RWPE2 (cell line): ENCODE results near the gene TGIF2.
"Not testable (repeated sequence)": the region's sequence is repeated elsewhere in the genome, so short reads cannot be mapped to it uniquely, and the experiment has no call there.

Experiments used
- ATAC-seq: fragments of 200-7000 bp; cut with Tn5 transposase; 3 replicates; pipeline ENCODE4 v1.9.1; 2021; ENCODE audit warnings: low read depth
- DNase-seq: peaks from one replicate; pipeline ENCODE4 v3.0.0-alpha.2; 2020; ENCODE audit warnings: low spot score
- H3K27ac ChIP-seq: fragments of 450-650 bp; 2 replicates; pipeline ENCODE4 v1.5.1; 2017; ENCODE audit warnings: mild to moderate bottlenecking; ENCODE audit not compliant: poor library complexity, severe bottlenecking
- H3K27me3 ChIP-seq: fragments of 250-450 bp; sonication (Bioruptor Pico); 2 replicates; pipeline ENCODE4 v1.5.1; 2021; ENCODE audit warnings: mild to moderate bottlenecking, moderate library complexity; ENCODE audit not compliant: insufficient read depth, poor library complexity, severe bottlenecking
- H3K36me3 ChIP-seq: fragments of 250-450 bp; sonication (Bioruptor Pico); 2 replicates; pipeline ENCODE4 v1.5.1; 2020; ENCODE audit warnings: low read depth, mild to moderate bottlenecking, moderate library complexity
- H3K4me1 ChIP-seq: fragments of 250-450 bp; sonication (Bioruptor Pico); 2 replicates; pipeline ENCODE4 v1.5.1; 2021; ENCODE audit warnings: mild to moderate bottlenecking, moderate library complexity; ENCODE audit not compliant: insufficient read depth, poor library complexity, severe bottlenecking
- H3K4me3 ChIP-seq: fragments of 250-450 bp; sonication (Bioruptor Pico); 2 replicates; pipeline ENCODE4 v1.5.1; 2021; ENCODE audit warnings: mild to moderate bottlenecking, moderate library complexity; ENCODE audit not compliant: severe bottlenecking
- H3K9me3 ChIP-seq: fragments of 250-450 bp; sonication (Bioruptor Pico); 2 replicates; pipeline ENCODE4 v1.5.1; 2021; ENCODE audit warnings: mild to moderate bottlenecking, moderate library complexity; ENCODE audit not compliant: severe bottlenecking
- CTCF ChIP-seq: fragments of 450-650 bp; IDR thresholded peaks from one replicate; pipeline ENCODE4 v1.5.1; 2017; ENCODE audit warnings: mild to moderate bottlenecking, moderate library complexity; ENCODE audit not compliant: poor library complexity, severe bottlenecking

Gene TGIF2

DNA sequence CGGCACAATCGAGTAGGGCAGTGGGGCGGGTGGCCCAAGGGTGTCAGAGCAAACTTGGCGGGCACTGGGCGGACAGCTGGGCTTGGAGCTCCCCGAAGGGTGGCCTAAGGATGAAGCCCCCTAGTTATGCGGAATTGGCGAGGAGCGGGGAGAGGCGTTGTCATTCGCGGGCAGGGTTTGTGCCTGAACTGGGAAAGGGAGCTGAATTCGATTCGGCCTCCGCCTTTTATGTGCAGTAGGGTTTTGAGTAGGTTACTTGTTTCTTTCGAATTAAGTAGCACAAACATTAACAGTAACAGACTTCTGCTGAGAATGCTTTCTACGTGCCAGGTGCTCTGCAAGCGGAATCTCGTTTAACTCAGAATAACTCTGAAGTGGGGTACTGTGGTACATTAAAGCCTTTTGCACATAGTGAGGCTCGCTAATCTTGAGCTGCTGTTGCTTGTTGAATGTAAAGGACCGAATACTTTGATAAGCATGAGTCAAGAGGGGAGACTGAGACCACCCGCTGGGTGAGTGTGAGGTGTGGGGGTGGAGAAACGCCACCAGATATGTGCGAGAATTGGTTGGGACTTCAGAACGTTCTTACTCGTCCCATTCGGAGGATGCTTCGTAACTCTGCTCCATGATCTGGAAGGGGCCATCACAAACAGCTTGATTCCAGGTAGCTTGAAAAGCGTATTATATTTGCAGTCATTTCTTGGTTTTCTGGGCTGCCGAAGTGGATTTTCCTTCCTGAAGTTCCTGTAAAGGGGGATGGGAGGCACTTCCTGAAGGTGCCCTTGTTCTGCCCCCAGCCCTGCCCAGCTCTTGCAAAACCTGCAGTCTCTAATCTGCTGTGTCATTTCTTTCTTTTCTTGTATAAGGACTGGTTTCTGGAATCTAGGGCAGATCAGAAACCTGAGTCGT is 33.0 kb downstream of the TGIF2 start:
- H3K4me3 ChIP-seq = peak overlapping the region; percentile 69
- no peak for DNase-seq
- H3K4me1 ChIP-seq = peaks cover 14% of the 10 kb centered on the region
- no peaks in the 10 kb centered on the region for H3K9me3 ChIP-seq
- H3K36me3 ChIP-seq = peaks cover 42% of the 10 kb centered on the region
- TF ChIP-seq CTCF = no peak
- no peaks in the 10 kb centered on the region for H3K27me3 ChIP-seq
- ATAC-seq = no peak
- peak overlapping the region; percentile 51 for H3K27ac ChIP-seq

GRCh38 chr20:36607586-36608387 is 34.4 kb downstream of the TGIF2 start:
- H3K4me1 ChIP-seq = peaks cover 14% of the 10 kb centered on the region
- ATAC-seq = no peak
- H3K27me3 ChIP-seq = no peaks in the 10 kb centered on the region
- H3K9me3 ChIP-seq = no peaks in the 10 kb centered on the region
- no peak for DNase-seq
- peaks cover 56% of the 10 kb centered on the region for H3K36me3 ChIP-seq
- no peak overlapping the region for H3K4me3 ChIP-seq
- TF ChIP-seq CTCF = no peak
- peak overlapping the region; percentile 51 for H3K27ac ChIP-seq

GRCh38 chr20:36608388-36608728 is 35.0 kb downstream of the TGIF2 start:
- H3K27ac ChIP-seq = peak overlapping the region; percentile 51
- H3K27me3 ChIP-seq, H3K9me3 ChIP-seq, ATAC-seq, DNase-seq, H3K4me3 ChIP-seq: not testable (repeated sequence)
- peaks cover 14% of the 10 kb centered on the region for H3K4me1 ChIP-seq
- peaks cover 61% of the 10 kb centered on the region for H3K36me3 ChIP-seq

- H3K27me3 ChIP-seq = no peaks in the 10 kb centered on the region
- TF ChIP-seq CTCF = no peak
- peaks cover 69% of the 10 kb centered on the region for H3K36me3 ChIP-seq
- peaks cover 10% of the 10 kb centered on the region for H3K4me1 ChIP-seq
- H3K9me3 ChIP-seq = no peaks in the 10 kb centered on the region
- H3K27ac ChIP-seq = no peak overlapping the region
- no peak overlapping the region for H3K4me3 ChIP-seq
- DNase-seq (no peak), ATAC-seq (no peak)
Observed at GRCh38 chr20:36611625-36612024, 38.2 kb downstream of the TGIF2 start.

DNA sequence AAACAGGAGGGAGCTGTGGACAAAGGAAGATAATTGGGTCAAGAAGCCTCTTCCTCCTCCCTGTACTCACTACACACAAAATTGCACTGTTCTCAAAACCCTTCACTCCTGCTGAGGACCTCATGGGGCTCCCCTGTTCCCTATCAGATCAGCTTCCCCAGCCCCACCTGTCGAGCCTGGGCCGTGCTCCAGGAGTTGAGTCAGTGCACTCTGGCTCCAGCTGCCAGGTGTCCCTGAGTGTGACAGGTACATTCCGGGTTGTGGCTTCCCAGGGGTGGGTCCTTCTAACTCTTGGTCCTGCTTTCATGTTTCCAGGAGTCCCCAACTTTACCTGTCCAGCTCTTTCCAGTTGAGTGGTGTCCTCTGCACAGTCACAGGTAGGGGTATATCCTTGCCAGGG is 40.6 kb downstream of the TGIF2 start:
- ATAC-seq (peak; percentile 32), DNase-seq (peak; percentile 82)
- Histone ChIP-seq H3K4me1 (no peaks in the 10 kb centered on the region), H3K27ac (no peak overlapping the region), H3K27me3 (no peaks in the 10 kb centered on the region), H3K4me3 (no peak overlapping the region), H3K36me3 (peaks cover 52% of the 10 kb centered on the region), H3K9me3 (no peaks in the 10 kb centered on the region)
- no peak for TF ChIP-seq CTCF
